Right renal cortex interstitium (tissue), 3 donors: ENCODE measurements around the gene DHRS1. TPM values are rescaled to one million over a fixed set of nuclear protein-coding genes. Genes with fewer than 3 reads are reported as not detected.

ENCODE experiments used
- DNase-seq, 3 donors: peaks; one replicate each; pipeline ENCODE4 v3.0.0-alpha.2; 2013; ENCODE audit warnings: low read depth in 3 of 3, low spot score in 2 of 3
- polyA plus RNA-seq, 3 donors: library from polyadenylated mRNA; unstranded; fragments of 120-200 nt; gene quantifications; one replicate each; pipeline ENCODE4 v1.2.1, GENCODE V29; 2013; ENCODE audit not compliant: insufficient read length in 3 of 3

DHRS1 gene
- polyA plus RNA-seq, 3 donors = 38.6 to 45.5 (median 42.6) TPM

- DNase-seq = no peak
These were observed 11.3 kb upstream of the DHRS1 start, which contains the start of gene LTB4R for GRCh38 chr14:24310646-24311604. Gene LTB4R (plus strand): TSS chr14:24311502. CDS start chr14:24315652, 4,150 bp downstream.

- no peak for DNase-seq
These were observed 10.7 kb upstream of the DHRS1 start for GRCh38 chr14:24310265-24310645.

GRCh38 chr14:24309538-24310264 lies 10.1 kb upstream of the DHRS1 start, which contains the start of gene LTB4R2:
Gene LTB4R2 (plus strand): TSS chr14:24310140. CDS start chr14:24310665, 525 bp downstream.
- DNase-seq = no peak

- DNase-seq = no peak
These were observed 9.0 kb upstream of the DHRS1 start for GRCh38 chr14:24308342-24309124.

- DNase-seq = no peak
These were observed 8.2 kb upstream of the DHRS1 start, which contains the start of gene CIDEB for GRCh38 chr14:24307575-24308341. Gene CIDEB (minus strand): TSS chr14:24307977. CDS start chr14:24307858, 119 bp downstream.

- DNase-seq = no peak
These were observed 7.6 kb upstream of the DHRS1 start for GRCh38 chr14:24307156-24307574.

- no peak for DNase-seq
These were observed 4.4 kb upstream of the DHRS1 start for GRCh38 chr14:24304019-24304387.

GRCh38 chr14:24300326-24300980 lies 873 bp upstream of the DHRS1 start:
- DNase-seq = no peak

GRCh38 chr14:24298892-24299254 lies 707 bp downstream of the DHRS1 start:
- DNase-seq = no peak

GRCh38 chr14:24297190-24297964 lies 2.2 kb downstream of the DHRS1 start:
- DNase-seq = no peak

GRCh38 chr14:24296341-24297157 lies 3.0 kb downstream of the DHRS1 start:
- no peak for DNase-seq

- DNase-seq = no peak
These were observed 6.1 kb downstream of the DHRS1 start for GRCh38 chr14:24293525-24293924.

GRCh38 chr14:24292118-24292807 lies 7.3 kb downstream of the DHRS1 start:
- no peak for DNase-seq

- DNase-seq = no peak
These were observed 8.0 kb downstream of the DHRS1 start for GRCh38 chr14:24291446-24292117.

- DNase-seq = no peak
These were observed 8.8 kb downstream of the DHRS1 start for GRCh38 chr14:24290746-24291145.

- DNase-seq = no peak
These were observed 9.8 kb downstream of the DHRS1 start for GRCh38 chr14:24289649-24290280.
